AG04449 (cell line): ENCODE data around the gene GFPT1.
A peak's percentile ranks its signal among the peaks of the same experiment; 100 is the strongest.

Experiments used
- CTCF ChIA-PET: fragments of 350-600 bp; formaldehyde crosslinking; extraction: SDS; loops from one replicate; lab custom pipeline; 2021; ENCODE audit warnings: antibody characterized with exemption; lab: Yijun Ruan, JAX
- POLR2A ChIA-PET: fragments of 400-600, 350-600 bp; formaldehyde crosslinking; extraction: SDS; loops from one replicate; lab custom pipeline; 2020; ENCODE audit warnings: antibody characterized with exemption, inconsistent platforms; lab: Yijun Ruan, JAX
- DNase-seq: peaks from one replicate; pipeline ENCODE4 v3.0.0-alpha.2; 2010; ENCODE audit warnings: low read depth, low spot score
- H3K4me3 ChIP-seq: 2 replicates; pipeline ENCODE4 v1.5.1; 2011; ENCODE audit warnings: low read depth, mild to moderate bottlenecking, control low read depth, low read length
- TF ChIP-seq, protein P1 (sequence below): IDR thresholded peaks from one replicate; pipeline ENCODE4 v1.5.1; 2011; ENCODE audit warnings: mild to moderate bottlenecking, moderate library complexity, low read length, control low read depth, inconsistent platforms; ENCODE audit not compliant: insufficient read depth; ENCODE audit errors: missing control alignments

Gene GFPT1

DNA sequence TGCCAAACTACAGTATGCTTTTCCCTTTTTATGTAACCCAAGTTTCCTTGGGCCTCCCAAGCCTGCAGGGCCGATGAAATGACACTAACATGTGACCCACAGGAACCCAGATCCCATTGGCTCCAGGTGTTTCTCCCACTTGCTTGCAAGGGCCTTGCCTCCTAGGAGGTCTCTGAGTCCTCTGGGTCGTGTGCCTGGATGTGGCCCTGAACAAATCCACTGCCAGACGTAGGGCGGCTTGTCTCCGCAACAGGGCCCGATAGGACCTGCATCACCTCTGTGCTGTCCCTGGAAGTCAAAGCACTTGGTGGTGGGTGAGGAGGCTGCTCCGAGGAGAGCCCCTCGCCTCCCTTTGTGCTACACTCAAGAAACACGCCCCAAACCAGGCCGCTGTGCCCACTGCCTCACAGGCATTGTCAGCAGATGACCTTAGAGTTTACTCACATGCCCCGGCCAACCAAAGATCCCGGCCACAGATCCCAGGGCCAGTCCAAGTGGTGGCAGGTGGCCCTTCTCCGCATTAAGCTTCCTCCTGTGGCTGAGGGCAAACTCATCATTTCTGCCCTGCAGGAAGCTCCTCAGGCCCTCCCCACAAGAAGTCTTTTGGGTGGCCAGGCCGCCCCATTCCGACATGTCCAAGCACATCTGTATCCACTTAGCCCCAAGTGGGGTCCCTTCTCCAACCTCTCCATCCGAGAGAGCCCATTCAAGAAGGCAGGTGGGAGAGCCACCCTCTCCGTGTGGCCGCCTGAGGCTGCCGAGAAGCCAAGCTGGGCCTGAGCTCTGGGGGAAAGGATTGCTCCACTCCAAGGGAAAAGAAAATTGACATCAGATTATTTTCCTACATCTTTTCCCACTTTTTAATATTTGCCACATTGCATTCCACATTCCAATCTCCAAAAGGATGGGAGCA, 76.7 kb downstream of the GFPT1 start:
- TF ChIP-seq, protein P1, sequence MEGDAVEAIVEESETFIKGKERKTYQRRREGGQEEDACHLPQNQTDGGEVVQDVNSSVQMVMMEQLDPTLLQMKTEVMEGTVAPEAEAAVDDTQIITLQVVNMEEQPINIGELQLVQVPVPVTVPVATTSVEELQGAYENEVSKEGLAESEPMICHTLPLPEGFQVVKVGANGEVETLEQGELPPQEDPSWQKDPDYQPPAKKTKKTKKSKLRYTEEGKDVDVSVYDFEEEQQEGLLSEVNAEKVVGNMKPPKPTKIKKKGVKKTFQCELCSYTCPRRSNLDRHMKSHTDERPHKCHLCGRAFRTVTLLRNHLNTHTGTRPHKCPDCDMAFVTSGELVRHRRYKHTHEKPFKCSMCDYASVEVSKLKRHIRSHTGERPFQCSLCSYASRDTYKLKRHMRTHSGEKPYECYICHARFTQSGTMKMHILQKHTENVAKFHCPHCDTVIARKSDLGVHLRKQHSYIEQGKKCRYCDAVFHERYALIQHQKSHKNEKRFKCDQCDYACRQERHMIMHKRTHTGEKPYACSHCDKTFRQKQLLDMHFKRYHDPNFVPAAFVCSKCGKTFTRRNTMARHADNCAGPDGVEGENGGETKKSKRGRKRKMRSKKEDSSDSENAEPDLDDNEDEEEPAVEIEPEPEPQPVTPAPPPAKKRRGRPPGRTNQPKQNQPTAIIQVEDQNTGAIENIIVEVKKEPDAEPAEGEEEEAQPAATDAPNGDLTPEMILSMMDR, result no peak
- H3K4me3 ChIP-seq, result no peak overlapping the region
- POLR2A ChIA-PET, result interaction anchor here (0.6 kb wide), 1 partner anchor 297 kb away, joined by 3 read pairs; the partner anchor contains the start of gene ANTXR1
- CTCF ChIA-PET, result interaction anchor here (0.8 to 1.6 kb wide), 2 partner anchors 296 to 367 kb away, joined by 3 to 8 read pairs; no protein-coding TSS in a partner anchor
- DNase-seq, result no peak

DNA sequence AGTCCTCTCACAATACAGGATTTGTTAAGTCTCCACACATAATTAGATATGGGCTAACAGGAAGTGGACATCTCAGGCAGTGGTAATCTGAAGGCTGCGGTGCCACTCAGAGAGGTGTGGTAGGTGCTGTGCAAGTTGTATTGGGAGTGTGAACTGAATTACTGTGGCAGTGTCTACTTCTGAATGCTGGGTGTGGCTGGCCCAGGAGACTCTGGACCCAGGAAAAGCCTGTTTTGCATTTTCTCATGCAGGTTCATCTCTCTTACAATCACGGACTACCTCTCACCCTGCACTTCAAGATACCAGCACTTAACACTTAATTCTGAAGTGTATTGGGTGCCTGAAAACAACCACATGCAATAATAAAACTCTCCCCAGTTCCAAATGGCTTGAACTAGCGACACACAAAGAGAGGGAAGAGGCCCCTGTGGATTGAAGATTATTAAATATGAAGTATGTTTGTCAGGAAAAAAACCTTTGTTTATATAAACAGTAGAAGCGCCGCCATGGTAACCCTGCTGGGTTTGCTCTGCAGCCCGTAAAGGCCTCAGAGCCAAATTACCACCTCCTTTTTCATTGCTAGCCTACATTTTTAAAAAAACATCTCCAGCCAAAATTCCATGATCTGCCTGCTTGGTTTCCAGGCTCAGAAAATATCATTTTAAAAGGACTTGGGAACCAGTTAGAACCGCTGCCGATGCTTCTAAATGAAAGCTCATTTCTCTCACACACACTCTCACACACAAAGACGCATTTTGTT, 77.5 kb downstream of the GFPT1 start:
- POLR2A ChIA-PET, result interaction anchor here (0.6 kb wide), 1 partner anchor 296 kb away, joined by 3 read pairs; the partner anchor contains the start of gene ANTXR1
- DNase-seq, result no peak
- TF ChIP-seq, protein P1, result no peak
- H3K4me3 ChIP-seq, result no peak overlapping the region
- CTCF ChIA-PET, result interaction anchor here (0.8 to 7.1 kb wide), 5 partner anchors 8 to 366 kb away, joined by 3 to 81 read pairs (median 7); partner anchors contain the start of gene ANTXR1

DNA sequence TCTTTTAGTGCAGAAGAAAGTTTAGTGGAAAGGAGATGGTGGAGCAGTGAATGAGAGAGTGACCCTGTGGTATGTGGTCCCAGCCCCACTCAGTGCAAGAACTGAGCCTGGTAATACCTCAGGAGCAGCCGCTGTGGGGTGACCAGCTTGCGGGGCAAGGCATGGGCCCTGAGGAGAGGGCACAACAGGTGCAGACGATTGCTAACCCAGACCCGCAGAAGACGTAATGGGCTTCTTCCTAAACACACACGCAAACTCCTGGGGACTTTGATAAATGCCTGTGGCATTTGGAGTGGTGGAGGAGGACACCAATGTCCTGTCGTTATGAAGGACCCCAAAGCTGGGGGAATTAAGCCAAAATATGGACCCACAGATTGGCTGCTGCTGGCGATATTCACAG, 78.7 kb downstream of the GFPT1 start:
- TF ChIP-seq, protein P1, result no peak
- no peak for DNase-seq
- H3K4me3 ChIP-seq, result no peak overlapping the region
- POLR2A ChIA-PET, result no interaction called here
- CTCF ChIA-PET, result interaction anchor here (0.7 to 7.1 kb wide), 13 partner anchors 9 to 365 kb away, joined by 3 to 81 read pairs (median 4); partner anchors contain the start of gene ANTXR1

DNA sequence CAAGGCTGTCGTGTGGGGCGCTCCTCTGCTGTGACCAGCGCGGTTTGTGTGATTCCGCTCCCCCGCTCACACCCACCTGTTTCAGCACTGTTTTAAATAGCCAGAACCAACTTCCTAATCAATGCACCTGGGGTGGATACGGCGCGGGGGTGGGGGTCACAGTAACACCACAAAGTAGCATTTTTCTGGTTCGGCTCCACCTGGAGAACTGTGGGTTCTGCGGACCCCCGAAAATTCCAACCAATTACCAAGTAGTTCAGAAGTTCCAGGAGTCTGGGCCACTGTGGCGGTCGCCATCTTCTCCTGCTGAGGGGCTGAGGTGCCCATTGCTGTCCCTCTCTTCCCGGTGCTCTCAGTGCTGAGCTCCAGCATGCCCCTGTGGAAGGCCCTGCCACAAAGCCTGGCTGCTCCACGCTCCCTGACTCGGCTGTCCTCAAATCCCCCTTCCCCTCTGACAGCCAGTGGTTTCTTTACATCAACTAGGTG, 79.4 kb downstream of the GFPT1 start:
- H3K4me3 ChIP-seq, result no peak overlapping the region; the same call in 1 of the 2 replicates
- POLR2A ChIA-PET, result no interaction called here
- DNase-seq, result no peak

DNA sequence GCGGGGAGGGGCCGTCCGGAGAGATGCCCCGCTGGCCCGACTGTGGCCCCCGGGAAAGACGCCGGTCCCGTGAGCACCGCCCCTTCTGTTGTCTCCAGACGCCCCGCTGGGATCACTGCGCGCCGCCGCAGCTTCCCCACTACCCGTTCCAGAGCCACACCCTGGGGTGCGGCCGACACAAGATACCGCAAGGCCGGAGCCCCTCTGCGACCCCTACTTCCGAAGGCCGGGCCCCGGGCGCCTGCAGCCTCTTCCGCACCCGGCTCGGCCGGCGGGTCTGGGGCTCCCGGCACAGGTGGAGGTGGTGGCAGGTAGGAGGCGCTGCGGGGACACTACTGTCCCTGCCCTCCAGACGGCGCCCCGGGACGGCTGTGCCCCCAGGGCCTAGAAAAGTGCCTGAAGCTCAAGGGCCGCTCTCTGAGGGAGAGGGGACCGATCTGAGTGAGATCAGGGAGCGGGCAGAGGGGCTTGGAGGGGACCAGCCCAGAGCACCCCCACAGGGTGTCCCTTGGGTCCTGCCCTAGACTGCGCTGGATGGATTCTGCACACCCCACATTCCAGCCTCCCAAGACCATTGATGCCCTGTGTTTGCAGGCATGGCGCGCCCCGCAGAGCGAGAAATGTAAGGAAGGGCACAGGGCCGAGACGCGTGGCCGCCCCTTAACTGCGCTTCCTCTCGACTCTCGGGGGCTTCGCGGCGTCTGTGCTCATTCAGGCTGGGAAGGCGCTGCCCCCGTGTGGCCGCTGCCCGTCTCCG, 80.0 kb downstream of the GFPT1 start:
- POLR2A ChIA-PET, result interaction anchor here (0.6 to 0.7 kb wide), 2 partner anchors 144 to 273 kb away, joined by 3 read pairs; no protein-coding TSS in a partner anchor
- peak overlapping the region; percentile 58 for H3K4me3 ChIP-seq
- CTCF ChIA-PET, result interaction anchor here (0.6 to 7.1 kb wide), 52 partner anchors 8 to 841 kb away, joined by 3 to 81 read pairs (median 5); partner anchors contain the start of genes ANTXR1 and GKN2
- TF ChIP-seq, protein P1, result peak; percentile 97
- DNase-seq, result no peak

More for the DNA sequence above, 79.4 kb downstream of the GFPT1 start:
- CTCF ChIA-PET, result interaction anchor here (0.7 to 7.1 kb wide), 29 partner anchors 8 to 371 kb away, joined by 3 to 81 read pairs (median 7); partner anchors contain the start of gene ANTXR1
- TF ChIP-seq, protein P1, result no peak
